Skeletal muscle tissue (tissue), 4 donors: ENCODE results near the gene RPS6KA3. TPM values are rescaled to one million over a fixed set of nuclear protein-coding genes. Genes with fewer than 3 reads are reported as not detected.
A peak's percentile ranks its signal among the peaks of the same experiment; 100 is the strongest.
"Not testable (repeated sequence)": the region's sequence is repeated elsewhere in the genome, so short reads cannot be mapped to it uniquely, and the experiment has no call there.

Experiments used
- H3K27ac ChIP-seq: one replicate; pipeline ENCODE4 v1.7.0; 2013; ENCODE audit warnings: mild to moderate bottlenecking, low read depth, low read length, inconsistent platforms
- H3K27me3 ChIP-seq, 3 donors: one replicate each; pipeline ENCODE4 v1.7.0; 2013; ENCODE audit warnings: low read length in 3 of 3; ENCODE audit not compliant: control insufficient read depth in 3 of 3, insufficient read depth in 3 of 3
- H3K36me3 ChIP-seq, 3 donors: one replicate each; pipeline ENCODE4 v1.7.0; 2013; ENCODE audit warnings: low read length in 3 of 3; ENCODE audit not compliant: control insufficient read depth in 3 of 3, insufficient read depth in 3 of 3
- H3K4me1 ChIP-seq, 3 donors: one replicate each; pipeline ENCODE4 v1.7.0; 2013; ENCODE audit warnings: low read length in 3 of 3, mild to moderate bottlenecking in 3 of 3; ENCODE audit not compliant: control insufficient read depth in 3 of 3, insufficient read depth in 3 of 3
- H3K4me3 ChIP-seq, 3 donors: one replicate each; pipeline ENCODE4 v1.7.0; 2013; ENCODE audit warnings: low read length in 3 of 3
- H3K9ac ChIP-seq, 3 donors: one replicate each; pipeline ENCODE4 v1.7.0; 2013; ENCODE audit warnings: low read length in 3 of 3, mild to moderate bottlenecking in 3 of 3, moderate library complexity in 2 of 3, low read depth in 1 of 3
- H3K9me3 ChIP-seq, 3 donors: one replicate each; pipeline ENCODE4 v1.7.0; 2013; ENCODE audit warnings: low read length in 3 of 3; ENCODE audit not compliant: control insufficient read depth in 3 of 3
- total RNA-seq: library from RNA; depleted of rRNA; stranded (reverse); fragments of >200 nt; gene quantifications from one replicate; pipeline ENCODE4 v1.2.3, GENCODE V29; 2014
- donor health status: Osteomylitis.

Gene RPS6KA3
- total RNA-seq, 1 donor from 2014 or later: 51.1 TPM

DNA sequence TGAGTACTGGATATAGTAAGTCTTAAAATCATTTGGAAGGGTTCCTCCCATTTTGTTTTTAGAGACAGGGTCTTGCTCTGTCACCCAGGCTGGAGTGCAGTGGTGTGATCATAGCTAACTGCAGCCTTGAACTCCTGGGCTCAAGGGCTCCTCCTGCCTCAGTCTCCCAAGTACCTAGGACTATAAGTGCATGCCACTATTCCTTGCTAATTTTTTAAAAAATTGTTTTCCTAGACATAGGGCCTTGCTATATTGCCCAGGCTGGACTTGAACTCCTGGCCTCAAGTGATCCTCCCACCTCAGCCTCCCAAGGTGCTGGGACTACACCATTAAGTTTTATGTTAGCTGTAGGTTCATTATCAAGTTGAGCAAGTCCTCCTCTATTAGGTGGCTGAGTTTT lies 16.6 kb downstream of the RPS6KA3 start:
- H3K36me3 ChIP-seq, H3K4me1 ChIP-seq, H3K9me3 ChIP-seq, H3K4me3 ChIP-seq, H3K27me3 ChIP-seq, H3K27ac ChIP-seq, H3K9ac ChIP-seq: not testable (repeated sequence)

DNA sequence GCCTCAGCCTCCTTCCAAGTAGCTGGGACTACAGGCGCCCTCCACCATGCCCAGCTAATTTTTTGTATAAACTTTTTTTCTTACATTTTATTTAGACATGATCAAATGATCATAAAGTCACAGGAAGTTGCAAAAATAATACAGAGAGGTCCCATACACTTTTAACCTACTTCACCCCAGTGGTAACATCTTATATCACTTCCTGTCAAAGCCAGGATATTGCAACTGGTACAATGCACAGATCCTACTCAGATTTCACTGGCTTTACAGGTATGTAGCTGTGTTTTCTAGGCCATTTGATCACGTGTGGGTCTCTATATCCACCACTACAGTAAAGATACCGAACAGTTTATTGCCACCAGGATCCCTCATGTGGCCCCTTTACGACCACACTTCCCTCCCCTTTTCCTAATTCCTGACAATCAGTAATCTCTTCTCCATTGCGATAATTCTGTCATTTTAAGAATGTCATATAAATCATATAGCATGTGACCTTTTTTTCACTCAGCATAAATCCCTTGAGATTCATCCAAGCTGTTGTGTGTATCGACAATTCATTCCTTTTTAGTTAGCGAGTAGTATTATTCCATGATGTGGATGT lies 18.0 kb downstream of the RPS6KA3 start:
- Histone ChIP-seq H3K27me3 (no peaks in the 10 kb centered on the region), H3K27ac (no peak overlapping the region), H3K9me3 (no peaks in the 10 kb centered on the region), H3K4me3 (no peak overlapping the region), H3K4me1 (peaks cover 0 to 8% (median 7%) of the 10 kb centered on the region in 3 donors), H3K36me3 (peaks cover 0 to 4% (median 0%) of the 10 kb centered on the region in 3 donors), H3K9ac (no peak overlapping the region)

DNA sequence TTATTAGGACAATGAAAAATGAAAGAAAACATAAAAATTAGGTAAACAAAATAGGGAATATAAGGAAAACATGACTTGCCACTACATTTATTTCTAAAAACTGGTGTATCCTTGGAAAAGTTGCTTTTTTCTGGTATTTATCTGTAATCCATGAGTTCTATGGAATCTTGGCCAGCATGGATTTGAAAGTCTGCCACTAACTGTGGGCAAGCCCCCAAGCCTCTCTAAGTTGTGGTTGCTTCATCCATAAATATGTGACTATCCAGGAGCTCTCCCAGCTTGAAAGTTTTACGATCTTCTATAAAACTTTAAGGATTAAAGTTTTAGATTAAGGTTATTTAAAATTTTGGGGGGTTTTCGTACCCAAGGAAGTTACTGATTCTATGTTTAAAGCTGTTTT lies 21.8 kb downstream of the RPS6KA3 start:
- Histone ChIP-seq H3K27ac (no peak overlapping the region), H3K4me3 (no peak overlapping the region)

GRCh38 chrX:20240201-20240600 lies 26.5 kb downstream of the RPS6KA3 start:
- no peak overlapping the region for H3K27ac ChIP-seq
- no peak overlapping the region for H3K9ac ChIP-seq
- no peaks in the 10 kb centered on the region for H3K9me3 ChIP-seq
- no peak overlapping the region for H3K4me3 ChIP-seq
- H3K27me3 ChIP-seq: no peaks in the 10 kb centered on the region
- no peaks in the 10 kb centered on the region for H3K36me3 ChIP-seq
- H3K4me1 ChIP-seq: no peaks in the 10 kb centered on the region

More for the DNA sequence above, 21.8 kb downstream of the RPS6KA3 start:
- Histone ChIP-seq H3K4me1 (no peaks in the 10 kb centered on the region), H3K9ac (no peak overlapping the region), H3K36me3 (no peaks in the 10 kb centered on the region), H3K27me3 (no peaks in the 10 kb centered on the region), H3K9me3 (no peaks in the 10 kb centered on the region)

- Histone ChIP-seq H3K27ac (no peak overlapping the region), H3K4me1 (no peaks in the 10 kb centered on the region), H3K36me3 (no peaks in the 10 kb centered on the region), H3K9ac (no peak overlapping the region), H3K9me3 (no peaks in the 10 kb centered on the region), H3K27me3 (no peaks in the 10 kb centered on the region), H3K4me3 (no peak overlapping the region)
Observed at GRCh38 chrX:20237864-20238263, 28.8 kb downstream of the RPS6KA3 start.

DNA sequence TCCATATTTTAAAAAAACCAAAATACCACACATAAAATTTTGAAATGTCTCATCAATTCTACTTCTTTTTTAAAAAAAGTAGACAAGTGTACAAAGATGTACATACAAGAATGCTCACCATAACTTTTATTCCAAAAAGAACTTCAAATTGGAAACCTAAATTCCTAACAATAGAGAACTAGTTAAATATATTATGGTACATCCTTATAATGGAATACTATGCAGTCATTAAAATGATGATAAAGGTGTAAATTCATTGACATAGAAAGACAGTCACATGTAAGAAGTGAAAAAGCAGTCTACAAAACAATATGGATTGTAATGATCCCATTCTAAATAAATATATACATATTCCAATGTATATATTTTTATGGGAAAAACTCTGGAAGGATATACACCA lies 31.0 kb downstream of the RPS6KA3 start:
- no peak overlapping the region for H3K27ac ChIP-seq
- no peak overlapping the region for H3K9ac ChIP-seq
- H3K4me3 ChIP-seq: no peak overlapping the region
- no peaks in the 10 kb centered on the region for H3K9me3 ChIP-seq
- peaks cover 0 to 3% (median 0%) of the 10 kb centered on the region in 3 donors for H3K4me1 ChIP-seq
- no peaks in the 10 kb centered on the region for H3K27me3 ChIP-seq
- peaks cover 0 to 2% (median 0%) of the 10 kb centered on the region in 3 donors for H3K36me3 ChIP-seq

DNA sequence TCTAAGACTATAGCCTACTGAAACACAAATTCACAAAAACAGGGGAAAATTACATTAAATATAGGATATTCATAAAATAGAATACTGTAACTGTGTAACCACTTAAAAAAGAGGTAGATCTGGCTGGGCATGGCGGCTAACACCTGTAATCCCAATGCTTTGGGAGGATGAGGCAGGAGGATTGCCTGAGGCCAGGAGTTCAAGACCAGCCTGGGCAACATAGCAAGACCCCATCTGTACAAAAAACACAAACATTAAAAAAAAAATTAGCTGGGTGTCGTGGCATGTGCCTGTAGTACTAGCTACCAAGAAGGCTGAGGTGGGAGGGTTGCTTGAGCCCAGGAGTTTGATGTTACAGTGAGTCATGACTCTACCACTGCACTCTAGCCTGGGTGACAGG lies 33.4 kb downstream of the RPS6KA3 start:
- peaks cover 0 to 3% (median 3%) of the 10 kb centered on the region in 3 donors for H3K4me1 ChIP-seq
- H3K4me3 ChIP-seq: no peak overlapping the region
- H3K9ac ChIP-seq: no peak overlapping the region
- no peak overlapping the region for H3K27ac ChIP-seq
- peaks cover 0 to 2% (median 2%) of the 10 kb centered on the region in 3 donors for H3K36me3 ChIP-seq
- H3K9me3 ChIP-seq: no peaks in the 10 kb centered on the region
- no peaks in the 10 kb centered on the region for H3K27me3 ChIP-seq

DNA sequence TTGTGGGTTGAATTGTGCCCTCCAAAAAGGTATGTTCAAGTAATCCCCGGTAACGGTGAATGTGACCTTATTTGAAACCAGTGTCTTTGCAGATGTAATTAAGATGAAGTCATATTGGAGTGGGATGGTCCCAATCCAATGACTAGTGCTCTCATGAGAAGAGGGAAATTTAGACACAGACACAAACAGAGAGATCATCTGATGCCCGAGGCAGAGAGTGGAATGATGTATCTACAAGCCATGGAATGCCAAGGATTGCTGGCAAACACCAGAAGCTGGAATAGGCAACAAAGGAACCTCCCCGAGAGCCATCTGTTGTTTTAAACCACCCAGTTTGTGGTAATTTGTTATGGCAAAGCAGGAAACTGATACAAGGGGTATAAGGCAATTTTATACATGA lies 35.1 kb downstream of the RPS6KA3 start:
- H3K27me3 ChIP-seq: no peaks in the 10 kb centered on the region
- no peak overlapping the region for H3K4me3 ChIP-seq
- H3K4me1 ChIP-seq: peaks cover 3 to 9% (median 4%) of the 10 kb centered on the region in 3 donors
- peaks cover 0 to 2% (median 2%) of the 10 kb centered on the region in 3 donors for H3K36me3 ChIP-seq
- peak overlapping the region; percentile 15 for H3K27ac ChIP-seq
- no peaks in the 10 kb centered on the region for H3K9me3 ChIP-seq
- no peak overlapping the region for H3K9ac ChIP-seq

- Histone ChIP-seq H3K36me3 (peaks cover 0 to 2% (median 2%) of the 10 kb centered on the region in 3 donors), H3K4me3 (no peak overlapping the region), H3K9me3 (no peaks in the 10 kb centered on the region), H3K9ac (no peak overlapping the region), H3K4me1 (peaks cover 4 to 11% (median 5%) of the 10 kb centered on the region in 3 donors), H3K27ac (no peak overlapping the region), H3K27me3 (no peaks in the 10 kb centered on the region)
Observed at GRCh38 chrX:20230406-20230805, 36.3 kb downstream of the RPS6KA3 start.

- no peak overlapping the region for H3K27ac ChIP-seq
- H3K27me3 ChIP-seq: no peaks in the 10 kb centered on the region
- peaks cover 0 to 2% (median 2%) of the 10 kb centered on the region in 3 donors for H3K36me3 ChIP-seq
- no peak overlapping the region for H3K9ac ChIP-seq
- H3K4me3 ChIP-seq: no peak overlapping the region
- no peaks in the 10 kb centered on the region for H3K9me3 ChIP-seq
- peaks cover 4 to 15% (median 10%) of the 10 kb centered on the region in 3 donors for H3K4me1 ChIP-seq
Observed at GRCh38 chrX:20229155-20229554, 37.6 kb downstream of the RPS6KA3 start.
